DOHH2 (cell line): Measurements from ENCODE around the gene WDFY2.

ENCODE experiments used
- H3F3A ChIP-seq: fragments of 200-600 bp; sonication (generic), shearing (Covaris generic); 2 replicates; pipeline ENCODE4 v1.6.0; 2016; ENCODE audit warnings: antibody characterized with exemption, mild to moderate bottlenecking; ENCODE audit not compliant: control insufficient read depth, insufficient read depth
- H3K27ac ChIP-seq: fragments of 200-600 bp; sonication (generic); 2 replicates; pipeline ENCODE4 v1.5.1; 2014; ENCODE audit warnings: low read depth, mild to moderate bottlenecking, low read length, moderate library complexity
- H3K27me3 ChIP-seq: fragments of 200-600 bp; sonication (generic); 2 replicates; pipeline ENCODE4 v1.6.1; 2014; ENCODE audit warnings: mild to moderate bottlenecking, low read length, mixed read lengths; ENCODE audit not compliant: control insufficient read depth
- H3K36me3 ChIP-seq: fragments of 200-600 bp; sonication (generic); 2 replicates; pipeline ENCODE4 v1.6.1; 2014; ENCODE audit warnings: mild to moderate bottlenecking, low read length, moderate library complexity, mixed read lengths; ENCODE audit not compliant: control insufficient read depth
- H3K4me1 ChIP-seq: fragments of 200-600 bp; sonication (generic); 2 replicates; pipeline ENCODE4 v1.6.1; 2014; ENCODE audit warnings: mild to moderate bottlenecking, low read length, mixed read lengths; ENCODE audit not compliant: control insufficient read depth
- H3K4me2 ChIP-seq: fragments of 200-600 bp; sonication (generic); 2 replicates; pipeline ENCODE4 v1.6.0; 2014; ENCODE audit warnings: mild to moderate bottlenecking, low read length, moderate library complexity
- H3K4me3 ChIP-seq: fragments of 200-600 bp; sonication (generic); 2 replicates; pipeline ENCODE4 v1.5.1; 2014; ENCODE audit warnings: mild to moderate bottlenecking, low read length, mixed read lengths
- H3K79me2 ChIP-seq: fragments of 200-600 bp; sonication (generic); 2 replicates; pipeline ENCODE4 v1.6.1; 2014; ENCODE audit warnings: mild to moderate bottlenecking, low read length, mixed read lengths; ENCODE audit not compliant: control insufficient read depth
- H3K9me2 ChIP-seq: fragments of 200-600 bp; sonication (generic); replicated peaks from 2 replicates; pipeline ENCODE4 v1.6.1; 2014; ENCODE audit warnings: mild to moderate bottlenecking, low read length, mixed read lengths; ENCODE audit not compliant: control insufficient read depth
- H3K9me3 ChIP-seq: fragments of 200-600 bp; sonication (generic); 2 replicates; pipeline ENCODE4 v1.6.1; 2014; ENCODE audit warnings: antibody characterized with exemption, low read length, mixed read lengths; ENCODE audit not compliant: control insufficient read depth, insufficient read depth
- H4K20me1 ChIP-seq: fragments of 200-600 bp; sonication (generic); 2 replicates; pipeline ENCODE4 v1.6.0; 2014; ENCODE audit warnings: low read depth, mild to moderate bottlenecking, antibody characterized with exemption, low read length, moderate library complexity; ENCODE audit not compliant: control insufficient read depth, insufficient read depth
- EZH2phosphoT487 ChIP-seq: fragments of 200-600 bp; sonication (generic); IDR thresholded peaks from 2 replicates; pipeline ENCODE4 v1.6.1; 2017; ENCODE audit warnings: borderline replicate concordance, mild to moderate bottlenecking, antibody characterized with exemption, low read length, moderate library complexity, mixed read lengths
- TF ChIP-seq, protein P1 (sequence below): fragments of 200-600 bp; sonication (generic); IDR thresholded peaks from one replicate; pipeline ENCODE4 v1.5.1; 2014; ENCODE audit warnings: antibody characterized with exemption, mild to moderate bottlenecking, low read depth, low read length; ENCODE audit not compliant: poor library complexity, severe bottlenecking

The WDFY2 gene

DNA sequence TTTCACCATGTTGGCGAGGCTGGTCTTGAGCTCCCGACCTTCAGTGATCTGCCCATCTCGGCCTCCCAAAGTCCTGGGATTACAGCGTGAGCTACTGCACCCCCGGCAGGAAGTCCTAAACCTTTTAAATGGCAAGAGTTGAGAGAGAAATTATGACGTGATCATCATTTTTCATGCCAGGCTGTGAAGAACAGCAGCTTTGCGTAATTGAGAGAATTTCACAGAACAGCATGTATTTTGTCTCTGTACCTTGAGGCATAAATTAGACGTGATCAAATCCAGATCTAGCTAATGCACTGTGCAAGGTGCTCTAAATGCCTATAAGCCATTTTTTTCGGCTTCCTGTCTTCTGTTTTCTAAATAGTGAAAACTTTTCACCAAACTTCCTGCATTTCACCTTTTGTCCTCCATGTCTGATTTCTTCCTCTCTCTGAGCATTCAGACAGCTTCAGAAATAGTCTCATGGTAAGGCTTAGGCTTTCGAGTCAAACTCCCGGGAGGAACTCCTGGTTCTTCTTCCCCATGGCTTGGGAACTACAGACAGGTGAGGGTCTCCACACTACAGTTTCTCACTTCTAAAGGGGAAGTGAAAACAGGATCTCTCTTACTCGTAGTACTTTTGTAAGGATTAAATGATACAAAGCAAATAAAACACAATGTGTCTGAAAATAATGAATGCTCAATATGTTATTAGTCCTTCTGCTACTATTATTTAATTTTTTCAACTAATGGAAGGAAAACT is 51.0 kb downstream of the WDFY2 start:
- H3K36me3 ChIP-seq, result no peaks in the 10 kb centered on the region
- no peaks in the 10 kb centered on the region for H3F3A ChIP-seq
- peak overlapping the region; percentile 38 for H3K4me3 ChIP-seq
- H3K4me2 ChIP-seq, result peak overlapping the region; percentile 57
- no peaks in the 10 kb centered on the region for H3K9me3 ChIP-seq
- H3K9me2 ChIP-seq, result no peaks in the 10 kb centered on the region
- H3K27ac ChIP-seq, result no peak overlapping the region
- TF ChIP-seq, protein P1, sequence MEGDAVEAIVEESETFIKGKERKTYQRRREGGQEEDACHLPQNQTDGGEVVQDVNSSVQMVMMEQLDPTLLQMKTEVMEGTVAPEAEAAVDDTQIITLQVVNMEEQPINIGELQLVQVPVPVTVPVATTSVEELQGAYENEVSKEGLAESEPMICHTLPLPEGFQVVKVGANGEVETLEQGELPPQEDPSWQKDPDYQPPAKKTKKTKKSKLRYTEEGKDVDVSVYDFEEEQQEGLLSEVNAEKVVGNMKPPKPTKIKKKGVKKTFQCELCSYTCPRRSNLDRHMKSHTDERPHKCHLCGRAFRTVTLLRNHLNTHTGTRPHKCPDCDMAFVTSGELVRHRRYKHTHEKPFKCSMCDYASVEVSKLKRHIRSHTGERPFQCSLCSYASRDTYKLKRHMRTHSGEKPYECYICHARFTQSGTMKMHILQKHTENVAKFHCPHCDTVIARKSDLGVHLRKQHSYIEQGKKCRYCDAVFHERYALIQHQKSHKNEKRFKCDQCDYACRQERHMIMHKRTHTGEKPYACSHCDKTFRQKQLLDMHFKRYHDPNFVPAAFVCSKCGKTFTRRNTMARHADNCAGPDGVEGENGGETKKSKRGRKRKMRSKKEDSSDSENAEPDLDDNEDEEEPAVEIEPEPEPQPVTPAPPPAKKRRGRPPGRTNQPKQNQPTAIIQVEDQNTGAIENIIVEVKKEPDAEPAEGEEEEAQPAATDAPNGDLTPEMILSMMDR, result no peak
- TF ChIP-seq EZH2phosphoT487, result no peak
- H3K4me1 ChIP-seq, result peaks cover 13% of the 10 kb centered on the region
- no peaks in the 10 kb centered on the region for H4K20me1 ChIP-seq
- H3K79me2 ChIP-seq, result no peaks in the 10 kb centered on the region
- H3K27me3 ChIP-seq, result no peaks in the 10 kb centered on the region

DNA sequence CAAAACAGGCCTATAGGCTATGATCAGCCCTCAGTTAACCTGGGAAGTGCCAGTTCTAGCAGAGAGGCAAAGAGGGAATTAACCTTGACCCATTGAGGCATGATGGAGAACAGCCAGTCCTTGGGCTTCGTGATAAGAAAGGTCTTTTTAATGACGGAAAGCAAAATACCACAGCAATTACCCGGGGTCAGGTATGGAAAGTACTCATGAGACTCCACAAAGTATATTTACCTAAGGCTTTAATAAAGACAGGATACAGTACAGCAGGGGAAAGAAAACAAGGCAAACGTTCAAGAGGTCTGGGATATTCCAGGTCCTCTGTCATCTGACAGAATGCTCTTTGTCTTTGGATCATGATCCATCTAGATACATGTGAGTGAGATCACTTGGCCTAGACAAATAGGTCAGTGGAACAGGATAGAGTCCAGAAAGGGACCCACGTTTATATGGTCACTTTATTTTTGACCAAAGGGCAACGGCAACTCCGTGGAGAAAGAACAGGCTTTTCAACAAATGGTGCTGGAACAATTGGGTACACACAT is 52.2 kb downstream of the WDFY2 start:
- Histone ChIP-seq H3K4me3 (no peak overlapping the region), H3K4me1 (peaks cover 13% of the 10 kb centered on the region), H3K36me3 (no peaks in the 10 kb centered on the region), H3F3A (no peaks in the 10 kb centered on the region), H3K9me3 (no peaks in the 10 kb centered on the region), H3K27ac (no peak overlapping the region), H3K4me2 (no peak overlapping the region), H3K79me2 (no peaks in the 10 kb centered on the region), H3K9me2 (no peaks in the 10 kb centered on the region), H4K20me1 (no peaks in the 10 kb centered on the region), H3K27me3 (no peaks in the 10 kb centered on the region)
- TF ChIP-seq, protein P1, result no peak
- TF ChIP-seq EZH2phosphoT487, result no peak

DNA sequence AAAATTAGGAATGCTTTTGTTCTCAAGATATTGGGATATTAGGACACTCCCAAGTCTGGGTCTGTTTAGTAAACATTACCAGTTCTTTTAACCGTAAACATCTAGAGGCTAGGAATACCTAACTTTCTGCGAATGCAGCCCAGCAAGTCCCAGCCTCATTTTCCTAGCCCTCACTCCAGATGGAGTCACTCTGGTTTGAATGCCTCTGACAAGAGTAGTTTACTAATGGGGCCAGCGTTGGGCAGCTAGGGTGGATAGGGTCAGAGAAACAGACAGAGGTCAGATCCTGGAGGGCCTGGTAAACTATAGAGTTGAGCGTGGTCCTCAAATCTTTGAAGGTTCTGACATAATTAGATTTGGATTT is 53.6 kb downstream of the WDFY2 start:
- Histone ChIP-seq H4K20me1 (no peaks in the 10 kb centered on the region), H3K36me3 (no peaks in the 10 kb centered on the region), H3F3A (no peaks in the 10 kb centered on the region), H3K27ac (no peak overlapping the region), H3K4me3 (no peak overlapping the region), H3K9me3 (no peaks in the 10 kb centered on the region), H3K4me2 (no peak overlapping the region), H3K79me2 (no peaks in the 10 kb centered on the region), H3K4me1 (peaks cover 13% of the 10 kb centered on the region), H3K9me2 (no peaks in the 10 kb centered on the region), H3K27me3 (no peaks in the 10 kb centered on the region)
- TF ChIP-seq, protein P1, result no peak
- TF ChIP-seq EZH2phosphoT487, result no peak
